WTC11 (cell line): ENCODE results near the gene PIEZO1. TPM values are rescaled to one million over a fixed set of nuclear protein-coding genes. Genes with fewer than 3 reads are reported as not detected.

Experiments used
- ATAC-seq: fragments of 200-7000 bp; cut with Tn5 transposase; 2 replicates; pipeline ENCODE4 v1.10.0; 2021; ENCODE audit warnings: mild to moderate bottlenecking, moderate library complexity
- CTCF ChIA-PET: fragments of 300-600 bp; sonication (Branson Sonifier 250); formaldehyde crosslinking; loops from one replicate; lab custom pipeline; 2021; ENCODE audit warnings: antibody characterized with exemption; lab: Charles Lee
- POLR2A ChIA-PET: fragments of 350-600 bp; sonication (Branson Sonifier 250); formaldehyde crosslinking; loops from one replicate; lab custom pipeline; 2021; ENCODE audit warnings: antibody characterized with exemption; lab: Charles Lee
- DNase-seq: peaks from one replicate; pipeline ENCODE4 v3.0.0; 2021; ENCODE audit warnings: low spot score
- H3K27ac Mint-ChIP-seq: 2 replicates; pipeline ENCODE4 v1.8.0; 2021; ENCODE audit warnings: mixed read lengths
- H3K27me3 Mint-ChIP-seq: 2 replicates; pipeline ENCODE4 v1.8.0; 2021; ENCODE audit warnings: low read depth, mild to moderate bottlenecking, moderate library complexity, mixed read lengths
- H3K36me3 Mint-ChIP-seq: 2 replicates; pipeline ENCODE4 v1.8.0; 2021; ENCODE audit warnings: mixed read lengths
- H3K4me1 Mint-ChIP-seq: 2 replicates; pipeline ENCODE4 v1.8.0; 2022; ENCODE audit warnings: mixed read lengths
- H3K4me3 Mint-ChIP-seq: 2 replicates; pipeline ENCODE4 v1.8.0; 2021; ENCODE audit warnings: mild to moderate bottlenecking, moderate library complexity, mixed read lengths
- H3K9me3 Mint-ChIP-seq: 2 replicates; pipeline ENCODE4 v1.8.0; 2021; ENCODE audit warnings: mixed read lengths
- CBFB ChIP-seq: sonication (generic); formaldehyde crosslinking; IDR thresholded peaks from 2 replicates; pipeline ENCODE4 v1.8.1; 2022; ENCODE audit warnings: mild to moderate bottlenecking, low read depth, missing genetic modification reagents
- CREB1 ChIP-seq: sonication (generic); formaldehyde crosslinking; IDR thresholded peaks from 2 replicates; pipeline ENCODE4 v1.8.0; 2023; ENCODE audit warnings: mild to moderate bottlenecking, missing genetic modification reagents
- E2F5 ChIP-seq: sonication (generic); formaldehyde crosslinking; IDR thresholded peaks from 2 replicates; pipeline ENCODE4 v1.8.1; 2022; ENCODE audit warnings: mild to moderate bottlenecking, moderate library complexity, missing genetic modification reagents
- FOXP4 ChIP-seq: sonication (generic); formaldehyde crosslinking; IDR thresholded peaks from 2 replicates; pipeline ENCODE4 v1.8.0; 2022; ENCODE audit warnings: mild to moderate bottlenecking, missing genetic modification reagents
- JAZF1 ChIP-seq: fragments of 250-450 bp; sonication (Bioruptor Pico); IDR thresholded peaks from 2 replicates; pipeline ENCODE4 v1.9.0; 2021; ENCODE audit warnings: moderate library complexity, mild to moderate bottlenecking, inconsistent platforms
- TEAD4 ChIP-seq: sonication (generic); formaldehyde crosslinking; IDR thresholded peaks from 2 replicates; pipeline ENCODE4 v1.8.0; 2022; ENCODE audit warnings: mild to moderate bottlenecking, missing genetic modification reagents
- USF1 ChIP-seq: sonication (generic); formaldehyde crosslinking; IDR thresholded peaks from 2 replicates; pipeline ENCODE4 v1.8.0; 2022; ENCODE audit warnings: mild to moderate bottlenecking, missing genetic modification reagents
- ZBTB21 ChIP-seq: sonication (generic); formaldehyde crosslinking; IDR thresholded peaks from 2 replicates; pipeline ENCODE4 v1.8.1; 2023; ENCODE audit warnings: mild to moderate bottlenecking, missing genetic modification reagents, borderline replicate concordance
- ZBTB43 ChIP-seq: sonication (generic); formaldehyde crosslinking; IDR thresholded peaks from 2 replicates; pipeline ENCODE4 v1.8.1; 2023; ENCODE audit warnings: mild to moderate bottlenecking, missing genetic modification reagents
- ZNF281 ChIP-seq: sonication (generic); formaldehyde crosslinking; IDR thresholded peaks from 2 replicates; pipeline ENCODE4 v1.8.0; 2023; ENCODE audit warnings: mild to moderate bottlenecking, missing genetic modification reagents
- ZNF423 ChIP-seq: fragments of 250-450 bp; sonication (Bioruptor Pico); IDR thresholded peaks from 2 replicates; pipeline ENCODE4 v2.1.2; 2022; ENCODE audit warnings: mild to moderate bottlenecking, moderate library complexity
- total RNA-seq: library from RNA; stranded (reverse); gene quantifications from 3 replicates; pipeline ENCODE4 v1.2.3, GENCODE V29; 2021
- TF ChIP-seq, protein P1 (sequence below): fragments of 250-450 bp; sonication (Bioruptor Pico); conservative IDR thresholded peaks from 2 replicates; pipeline ENCODE4 v1.9.0; 2021; ENCODE audit warnings: mild to moderate bottlenecking
- TF ChIP-seq, protein P2 (sequence below): sonication (generic); formaldehyde crosslinking; IDR thresholded peaks from 2 replicates; pipeline ENCODE4 v1.8.0; 2023; ENCODE audit warnings: missing genetic modification reagents
- TF ChIP-seq, protein P3 (sequence below): fragments of 250-450 bp; sonication (Bioruptor Pico); IDR thresholded peaks from 2 replicates; pipeline ENCODE4 v1.9.0; 2021; ENCODE audit warnings: mild to moderate bottlenecking, borderline replicate concordance
- TF ChIP-seq, protein P4 (sequence below): fragments of 250-450 bp; sonication (Bioruptor Pico); IDR thresholded peaks from 2 replicates; pipeline ENCODE4 v2.1.2; 2022; ENCODE audit warnings: mild to moderate bottlenecking, moderate library complexity

PIEZO1 gene
- total RNA-seq, 1 experiment from 2014 or later, result 71.3 TPM

- Mint-ChIP-seq H3K4me3 (no peak overlapping the region), H3K4me1 (no peaks in the 10 kb centered on the region), H3K27me3 (no peaks in the 10 kb centered on the region), H3K9me3 (no peaks in the 10 kb centered on the region), H3K36me3 (peaks cover 2% of the 10 kb centered on the region; the same call in 1 of the 2 replicates), H3K27ac (no peak overlapping the region)
- DNase-seq (no peak), ATAC-seq (no peak)
- POLR2A ChIA-PET, result interaction anchor here (0.6 to 0.7 kb wide), 2 partner anchors 18 to 48 kb away, joined by 4 to 5 read pairs; no protein-coding TSS in a partner anchor
- TF ChIP-seq CREB1, result no peak
- TF ChIP-seq, protein P1, sequence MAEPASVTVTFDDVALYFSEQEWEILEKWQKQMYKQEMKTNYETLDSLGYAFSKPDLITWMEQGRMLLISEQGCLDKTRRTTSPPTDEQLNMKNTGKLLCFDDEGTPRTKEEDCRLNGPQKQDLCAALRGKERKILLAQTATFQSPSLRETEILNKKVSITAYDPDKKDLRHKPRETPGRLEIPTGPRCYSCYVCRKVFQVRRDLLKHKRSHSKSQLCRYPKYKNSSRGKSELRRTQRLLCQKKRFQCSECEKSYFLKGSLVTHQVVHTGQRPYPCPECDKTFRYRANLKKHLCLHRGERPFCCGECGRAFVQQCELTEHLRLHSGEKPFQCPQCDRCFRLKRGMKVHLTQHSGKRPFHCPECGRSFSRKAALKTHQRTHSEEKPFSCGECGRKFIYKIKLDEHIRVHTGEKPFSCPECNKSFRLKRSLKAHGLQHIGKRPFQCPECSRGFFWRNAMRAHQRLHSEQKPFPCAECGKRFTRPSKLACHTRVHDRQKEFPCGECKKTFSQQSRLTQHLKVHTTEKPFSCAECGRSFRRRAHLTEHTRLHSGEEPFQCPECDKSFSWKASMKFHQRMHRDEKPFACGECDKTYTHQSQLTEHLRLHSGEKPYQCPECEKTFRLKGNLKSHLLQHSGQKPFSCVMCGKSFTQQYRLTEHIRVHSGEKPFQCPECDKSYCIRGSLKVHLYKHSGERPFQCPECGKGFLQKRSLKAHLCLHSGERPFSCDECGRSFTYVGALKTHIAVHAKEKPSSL (CRISPR knock-in tag), result no peak
- no peak for TF ChIP-seq ZNF281 (CRISPR knock-in tag)
- no peak for TF ChIP-seq ZNF423 (CRISPR knock-in tag)
- TF ChIP-seq USF1 (CRISPR knock-in tag), result no peak
- no peak for TF ChIP-seq FOXP4 (CRISPR knock-in tag)
- no peak for TF ChIP-seq ZBTB21 (CRISPR knock-in tag)
- TF ChIP-seq CBFB (CRISPR knock-in tag), result no peak
- TF ChIP-seq, protein P2, sequence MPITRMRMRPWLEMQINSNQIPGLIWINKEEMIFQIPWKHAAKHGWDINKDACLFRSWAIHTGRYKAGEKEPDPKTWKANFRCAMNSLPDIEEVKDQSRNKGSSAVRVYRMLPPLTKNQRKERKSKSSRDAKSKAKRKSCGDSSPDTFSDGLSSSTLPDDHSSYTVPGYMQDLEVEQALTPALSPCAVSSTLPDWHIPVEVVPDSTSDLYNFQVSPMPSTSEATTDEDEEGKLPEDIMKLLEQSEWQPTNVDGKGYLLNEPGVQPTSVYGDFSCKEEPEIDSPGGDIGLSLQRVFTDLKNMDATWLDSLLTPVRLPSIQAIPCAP, result no peak
- TF ChIP-seq TEAD4 (CRISPR knock-in tag), result no peak
- TF ChIP-seq ZBTB43 (CRISPR knock-in tag), result no peak
- TF ChIP-seq, protein P3, sequence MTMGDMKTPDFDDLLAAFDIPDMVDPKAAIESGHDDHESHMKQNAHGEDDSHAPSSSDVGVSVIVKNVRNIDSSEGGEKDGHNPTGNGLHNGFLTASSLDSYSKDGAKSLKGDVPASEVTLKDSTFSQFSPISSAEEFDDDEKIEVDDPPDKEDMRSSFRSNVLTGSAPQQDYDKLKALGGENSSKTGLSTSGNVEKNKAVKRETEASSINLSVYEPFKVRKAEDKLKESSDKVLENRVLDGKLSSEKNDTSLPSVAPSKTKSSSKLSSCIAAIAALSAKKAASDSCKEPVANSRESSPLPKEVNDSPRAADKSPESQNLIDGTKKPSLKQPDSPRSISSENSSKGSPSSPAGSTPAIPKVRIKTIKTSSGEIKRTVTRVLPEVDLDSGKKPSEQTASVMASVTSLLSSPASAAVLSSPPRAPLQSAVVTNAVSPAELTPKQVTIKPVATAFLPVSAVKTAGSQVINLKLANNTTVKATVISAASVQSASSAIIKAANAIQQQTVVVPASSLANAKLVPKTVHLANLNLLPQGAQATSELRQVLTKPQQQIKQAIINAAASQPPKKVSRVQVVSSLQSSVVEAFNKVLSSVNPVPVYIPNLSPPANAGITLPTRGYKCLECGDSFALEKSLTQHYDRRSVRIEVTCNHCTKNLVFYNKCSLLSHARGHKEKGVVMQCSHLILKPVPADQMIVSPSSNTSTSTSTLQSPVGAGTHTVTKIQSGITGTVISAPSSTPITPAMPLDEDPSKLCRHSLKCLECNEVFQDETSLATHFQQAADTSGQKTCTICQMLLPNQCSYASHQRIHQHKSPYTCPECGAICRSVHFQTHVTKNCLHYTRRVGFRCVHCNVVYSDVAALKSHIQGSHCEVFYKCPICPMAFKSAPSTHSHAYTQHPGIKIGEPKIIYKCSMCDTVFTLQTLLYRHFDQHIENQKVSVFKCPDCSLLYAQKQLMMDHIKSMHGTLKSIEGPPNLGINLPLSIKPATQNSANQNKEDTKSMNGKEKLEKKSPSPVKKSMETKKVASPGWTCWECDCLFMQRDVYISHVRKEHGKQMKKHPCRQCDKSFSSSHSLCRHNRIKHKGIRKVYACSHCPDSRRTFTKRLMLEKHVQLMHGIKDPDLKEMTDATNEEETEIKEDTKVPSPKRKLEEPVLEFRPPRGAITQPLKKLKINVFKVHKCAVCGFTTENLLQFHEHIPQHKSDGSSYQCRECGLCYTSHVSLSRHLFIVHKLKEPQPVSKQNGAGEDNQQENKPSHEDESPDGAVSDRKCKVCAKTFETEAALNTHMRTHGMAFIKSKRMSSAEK (CRISPR knock-in tag), result no peak
- TF ChIP-seq JAZF1 (CRISPR knock-in tag), result no peak
- no peak for TF ChIP-seq E2F5 (CRISPR knock-in tag)
- TF ChIP-seq, protein P4, sequence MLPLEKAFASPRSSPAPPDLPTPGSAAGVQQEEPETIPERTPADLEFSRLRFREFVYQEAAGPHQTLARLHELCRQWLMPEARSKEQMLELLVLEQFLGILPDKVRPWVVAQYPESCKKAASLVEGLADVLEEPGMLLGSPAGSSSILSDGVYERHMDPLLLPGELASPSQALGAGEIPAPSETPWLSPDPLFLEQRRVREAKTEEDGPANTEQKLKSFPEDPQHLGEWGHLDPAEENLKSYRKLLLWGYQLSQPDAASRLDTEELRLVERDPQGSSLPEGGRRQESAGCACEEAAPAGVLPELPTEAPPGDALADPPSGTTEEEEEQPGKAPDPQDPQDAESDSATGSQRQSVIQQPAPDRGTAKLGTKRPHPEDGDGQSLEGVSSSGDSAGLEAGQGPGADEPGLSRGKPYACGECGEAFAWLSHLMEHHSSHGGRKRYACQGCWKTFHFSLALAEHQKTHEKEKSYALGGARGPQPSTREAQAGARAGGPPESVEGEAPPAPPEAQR (CRISPR knock-in tag), result no peak
- CTCF ChIA-PET, result interaction anchor here (0.9 to 2.4 kb wide), 2 partner anchors 96 to 334 kb away, joined by 3 to 8 read pairs; no protein-coding TSS in a partner anchor
Measured at GRCh38 chr16:88833086-88833485, 48.1 kb upstream of the PIEZO1 start.
